GM19372 (cell line): ENCODE data around the gene ATP8A2.
"Not testable (repeated sequence)": the region's sequence is repeated elsewhere in the genome, so short reads cannot be mapped to it uniquely, and the experiment has no call there.

ENCODE experiments used
- ATAC-seq: cut with Tn5 transposase; IDR thresholded peaks from one replicate; pipeline ENCODE4 v1.9.1; 2021; ENCODE audit warnings: mild to moderate bottlenecking, low read depth, moderate library complexity; ENCODE audit not compliant: unreplicated experiment

Gene ATP8A2

GRCh38 chr13:25778808-25779305 is 407.1 kb downstream of the ATP8A2 start:
- no peak for ATAC-seq

GRCh38 chr13:25783076-25783475 is 411.3 kb downstream of the ATP8A2 start:
- ATAC-seq, result no peak

GRCh38 chr13:25783601-25784024 is 411.8 kb downstream of the ATP8A2 start:
- ATAC-seq, result no peak

- no peak for ATAC-seq
These were observed 412.3 kb downstream of the ATP8A2 start for GRCh38 chr13:25784119-25784518.

GRCh38 chr13:25790137-25790536 is 418.4 kb downstream of the ATP8A2 start:
- not testable (repeated sequence) for ATAC-seq

GRCh38 chr13:25795277-25795676 is 423.5 kb downstream of the ATP8A2 start:
- no peak for ATAC-seq

- ATAC-seq, result no peak
These were observed 424.7 kb downstream of the ATP8A2 start for GRCh38 chr13:25796474-25796873.

GRCh38 chr13:25798998-25799397 is 427.2 kb downstream of the ATP8A2 start:
- ATAC-seq, result no peak

- ATAC-seq, result no peak
These were observed 428.7 kb downstream of the ATP8A2 start for GRCh38 chr13:25800523-25800922.

- no peak for ATAC-seq
These were observed 430.8 kb downstream of the ATP8A2 start for GRCh38 chr13:25802579-25802978.

- no peak for ATAC-seq
These were observed 431.9 kb downstream of the ATP8A2 start for GRCh38 chr13:25803641-25804040.

GRCh38 chr13:25806264-25806974 is 434.6 kb downstream of the ATP8A2 start:
- peak; percentile 82 for ATAC-seq

- ATAC-seq, result no peak
These were observed 435.8 kb downstream of the ATP8A2 start for GRCh38 chr13:25807562-25807961.

- ATAC-seq, result no peak
These were observed 439.7 kb downstream of the ATP8A2 start for GRCh38 chr13:25811506-25811905.

GRCh38 chr13:25816239-25816638 is 444.5 kb downstream of the ATP8A2 start:
- no peak for ATAC-seq

- ATAC-seq, result no peak
These were observed 448.2 kb downstream of the ATP8A2 start for GRCh38 chr13:25819856-25820530.

- no peak for ATAC-seq
These were observed 450.0 kb downstream of the ATP8A2 start for GRCh38 chr13:25821776-25822175.

- not testable (repeated sequence) for ATAC-seq
These were observed 455.4 kb downstream of the ATP8A2 start for GRCh38 chr13:25827221-25827620.

GRCh38 chr13:25827831-25828465 is 456.2 kb downstream of the ATP8A2 start:
- ATAC-seq, result no peak

GRCh38 chr13:25833761-25834160 is 462.0 kb downstream of the ATP8A2 start:
- ATAC-seq, result no peak

GRCh38 chr13:25836574-25837336 is 465.0 kb downstream of the ATP8A2 start:
- no peak for ATAC-seq
